ENCODE results near the gene PELI2.

The PELI2 gene

GRCh38 chr14:56099081-56099797 lies 19.0 kb upstream of the PELI2 start:
- no peak overlapping the region for H3K9ac ChIP-seq (ENCODE audit: low read depth, low read length)
- H3K36me3 ChIP-seq (ENCODE audit: insufficient read depth, low read depth, low read length) = no peaks in the 10 kb centered on the region
- H3K27ac ChIP-seq (ENCODE audit: low read length) = no peak overlapping the region
- H3K4me3 ChIP-seq (ENCODE audit: low read length) = no peak overlapping the region
- H3K4me1 ChIP-seq (ENCODE audit: insufficient read depth, low read length) = no peaks in the 10 kb centered on the region
- H3K27me3 ChIP-seq (ENCODE audit: insufficient read depth, low read length) = no peaks in the 10 kb centered on the region
- H3K9me3 ChIP-seq (ENCODE audit: insufficient read depth, low read depth, low read length) = no peaks in the 10 kb centered on the region

DNA sequence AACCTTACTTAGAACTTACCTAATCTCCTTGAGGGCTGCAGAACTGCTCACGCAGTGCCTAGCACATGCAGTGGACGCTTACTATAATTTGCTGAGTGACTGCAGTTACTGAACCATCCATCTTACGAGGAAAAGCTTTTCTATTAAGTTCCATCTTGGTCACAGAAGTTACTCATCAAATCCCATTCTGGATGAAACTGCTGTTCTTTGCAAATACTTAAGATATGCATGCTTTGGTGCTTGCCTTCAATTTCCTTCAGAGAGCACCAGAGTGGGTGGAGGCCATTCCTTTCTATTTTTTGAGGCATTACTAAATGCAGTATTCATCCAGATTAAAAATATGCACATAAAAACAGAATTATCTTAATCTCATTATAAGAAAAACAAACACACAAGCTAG lies 17.7 kb upstream of the PELI2 start:
- H3K27ac ChIP-seq (ENCODE audit: low read length) = no peak overlapping the region
- no peaks in the 10 kb centered on the region for H3K36me3 ChIP-seq (ENCODE audit: insufficient read depth, low read depth, low read length)
- no peak overlapping the region for H3K9ac ChIP-seq (ENCODE audit: low read depth, low read length)
- H3K4me1 ChIP-seq (ENCODE audit: insufficient read depth, low read length) = no peaks in the 10 kb centered on the region
- no peak overlapping the region for H3K4me3 ChIP-seq (ENCODE audit: low read length)
- no peaks in the 10 kb centered on the region for H3K27me3 ChIP-seq (ENCODE audit: insufficient read depth, low read length)
- no peaks in the 10 kb centered on the region for H3K9me3 ChIP-seq (ENCODE audit: insufficient read depth, low read depth, low read length)

- no peaks in the 10 kb centered on the region for H3K4me1 ChIP-seq (ENCODE audit: insufficient read depth, low read length)
- no peaks in the 10 kb centered on the region for H3K36me3 ChIP-seq (ENCODE audit: insufficient read depth, low read depth, low read length)
- no peak overlapping the region for H3K27ac ChIP-seq (ENCODE audit: low read length)
Observed at GRCh38 chr14:56102941-56103340, 15.3 kb upstream of the PELI2 start.

GRCh38 chr14:56107615-56108014 lies 10.6 kb upstream of the PELI2 start:
- Histone ChIP-seq H3K36me3 (ENCODE audit: insufficient read depth, low read depth, low read length) (no peaks in the 10 kb centered on the region), H3K4me1 (ENCODE audit: insufficient read depth, low read length) (no peaks in the 10 kb centered on the region), H3K27me3 (ENCODE audit: insufficient read depth, low read length) (no peaks in the 10 kb centered on the region)

More at GRCh38 chr14:56102941-56103340, 15.3 kb upstream of the PELI2 start:
- Histone ChIP-seq H3K4me3 (ENCODE audit: low read length) (no peak overlapping the region), H3K9me3 (ENCODE audit: insufficient read depth, low read depth, low read length) (no peaks in the 10 kb centered on the region), H3K27me3 (ENCODE audit: insufficient read depth, low read length) (no peaks in the 10 kb centered on the region), H3K9ac (ENCODE audit: low read depth, low read length) (no peak overlapping the region)

DNA sequence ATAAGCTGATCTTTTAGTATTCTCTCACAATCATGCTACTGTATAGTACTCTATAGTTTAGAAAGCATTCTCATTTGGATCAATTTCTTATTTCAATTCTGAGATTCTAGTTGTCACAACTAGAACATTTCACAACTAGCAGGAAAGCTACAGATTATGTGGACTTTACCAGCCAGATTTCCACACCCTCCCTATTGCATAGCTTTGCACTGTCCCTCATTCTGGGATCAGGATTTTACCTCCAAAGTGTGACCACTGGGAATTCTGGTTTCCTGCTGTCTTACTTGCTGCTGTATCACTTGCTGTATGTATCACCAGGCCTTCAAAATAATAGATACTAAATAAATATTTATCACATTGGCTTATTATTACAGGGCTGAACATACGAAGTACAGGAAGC lies 10.2 kb upstream of the PELI2 start:
- H3K9ac ChIP-seq (ENCODE audit: low read depth, low read length) = no peak overlapping the region
- H3K27me3 ChIP-seq (ENCODE audit: insufficient read depth, low read length) = no peaks in the 10 kb centered on the region
- H3K9me3 ChIP-seq (ENCODE audit: insufficient read depth, low read depth, low read length) = no peaks in the 10 kb centered on the region
- H3K4me1 ChIP-seq (ENCODE audit: insufficient read depth, low read length) = no peaks in the 10 kb centered on the region
- no peaks in the 10 kb centered on the region for H3K36me3 ChIP-seq (ENCODE audit: insufficient read depth, low read depth, low read length)
- H3K27ac ChIP-seq (ENCODE audit: low read length) = no peak overlapping the region
- H3K4me3 ChIP-seq (ENCODE audit: low read length) = no peak overlapping the region

More at GRCh38 chr14:56107615-56108014, 10.6 kb upstream of the PELI2 start:
- H3K4me3 ChIP-seq (ENCODE audit: low read length) = no peak overlapping the region
- no peak overlapping the region for H3K9ac ChIP-seq (ENCODE audit: low read depth, low read length)
- H3K27ac ChIP-seq (ENCODE audit: low read length) = no peak overlapping the region
- no peaks in the 10 kb centered on the region for H3K9me3 ChIP-seq (ENCODE audit: insufficient read depth, low read depth, low read length)

GRCh38 chr14:56112781-56113180 lies 5.4 kb upstream of the PELI2 start:
- Histone ChIP-seq H3K4me3 (ENCODE audit: low read length) (no peak overlapping the region), H3K27ac (ENCODE audit: low read length) (no peak overlapping the region), H3K36me3 (ENCODE audit: insufficient read depth, low read depth, low read length) (no peaks in the 10 kb centered on the region), H3K9me3 (ENCODE audit: insufficient read depth, low read depth, low read length) (no peaks in the 10 kb centered on the region), H3K4me1 (ENCODE audit: insufficient read depth, low read length) (peaks cover 6% of the 10 kb centered on the region; the same call in 1 of the 2 replicates), H3K9ac (ENCODE audit: low read depth, low read length) (no peak overlapping the region), H3K27me3 (ENCODE audit: insufficient read depth, low read length) (no peaks in the 10 kb centered on the region)

- no peak overlapping the region for H3K4me3 ChIP-seq (ENCODE audit: low read length)
- peaks cover 10% of the 10 kb centered on the region; the same call in 1 of the 2 replicates for H3K4me1 ChIP-seq (ENCODE audit: insufficient read depth, low read length)
- H3K36me3 ChIP-seq (ENCODE audit: insufficient read depth, low read depth, low read length) = no peaks in the 10 kb centered on the region
- H3K27ac ChIP-seq (ENCODE audit: low read length) = no peak overlapping the region
- H3K9ac ChIP-seq (ENCODE audit: low read depth, low read length) = no peak overlapping the region
- peaks cover 9% of the 10 kb centered on the region for H3K27me3 ChIP-seq (ENCODE audit: insufficient read depth, low read length)
- H3K9me3 ChIP-seq (ENCODE audit: insufficient read depth, low read depth, low read length) = no peaks in the 10 kb centered on the region
Observed at GRCh38 chr14:56115334-56115870, 2.8 kb upstream of the PELI2 start.

- Histone ChIP-seq H3K9me3 (ENCODE audit: insufficient read depth, low read depth, low read length) (no peaks in the 10 kb centered on the region), H3K27me3 (ENCODE audit: insufficient read depth, low read length) (peaks cover 17% of the 10 kb centered on the region), H3K27ac (ENCODE audit: low read length) (no peak overlapping the region), H3K4me3 (ENCODE audit: low read length) (no peak overlapping the region), H3K9ac (ENCODE audit: low read depth, low read length) (no peak overlapping the region), H3K36me3 (ENCODE audit: insufficient read depth, low read depth, low read length) (no peaks in the 10 kb centered on the region), H3K4me1 (ENCODE audit: insufficient read depth, low read length) (peaks cover 13% of the 10 kb centered on the region; the same call in 1 of the 2 replicates)
Observed at GRCh38 chr14:56115976-56116893, 2.0 kb upstream of the PELI2 start.

DNA sequence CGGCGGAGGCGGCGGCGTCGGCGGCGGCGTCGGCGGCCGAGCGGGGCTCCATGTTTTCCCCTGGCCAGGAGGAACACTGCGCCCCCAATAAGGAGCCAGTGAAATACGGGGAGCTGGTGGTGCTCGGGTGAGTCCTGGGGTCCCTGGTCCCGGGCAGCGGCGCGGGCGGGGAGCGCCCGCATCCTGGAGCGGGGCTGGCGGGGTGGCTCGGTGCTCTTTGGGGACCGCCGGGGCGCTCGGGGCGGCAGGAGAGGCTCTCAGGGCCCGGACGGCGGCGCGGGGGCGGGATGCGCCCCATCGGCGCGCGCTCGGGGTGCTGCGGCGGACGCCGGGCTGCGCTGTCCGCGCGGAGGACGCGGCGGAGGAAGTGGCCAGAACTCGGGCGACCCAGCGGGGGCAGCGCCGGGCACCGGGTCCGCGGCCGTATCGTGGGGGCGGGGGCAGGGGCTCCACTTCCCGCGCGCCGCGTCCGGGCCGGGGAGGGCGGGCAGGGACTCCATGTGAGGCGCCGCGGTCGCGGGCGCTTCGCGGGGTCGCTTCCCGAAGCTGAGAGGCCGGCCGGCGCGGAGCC lies 485 bp downstream of the PELI2 start:
- H3K27ac ChIP-seq (ENCODE audit: low read length) = no peak overlapping the region
- no peaks in the 10 kb centered on the region for H3K9me3 ChIP-seq (ENCODE audit: insufficient read depth, low read depth, low read length)

GRCh38 chr14:56119201-56119981 lies 1.2 kb downstream of the PELI2 start:
- Histone ChIP-seq H3K4me1 (ENCODE audit: insufficient read depth, low read length) (peaks cover 13% of the 10 kb centered on the region; the same call in 1 of the 2 replicates), H3K9ac (ENCODE audit: low read depth, low read length) (peak overlapping the region; percentile 63; the same call in 1 of the 2 replicates), H3K9me3 (ENCODE audit: insufficient read depth, low read depth, low read length) (no peaks in the 10 kb centered on the region), H3K27ac (ENCODE audit: low read length) (no peak overlapping the region), H3K27me3 (ENCODE audit: insufficient read depth, low read length) (peaks cover 24% of the 10 kb centered on the region), H3K36me3 (ENCODE audit: insufficient read depth, low read depth, low read length) (no peaks in the 10 kb centered on the region), H3K4me3 (ENCODE audit: low read length) (peak overlapping the region; percentile 82)

More for the DNA sequence above, 485 bp downstream of the PELI2 start:
- Histone ChIP-seq H3K27me3 (ENCODE audit: insufficient read depth, low read length) (peaks cover 24% of the 10 kb centered on the region), H3K4me1 (ENCODE audit: insufficient read depth, low read length) (peaks cover 13% of the 10 kb centered on the region; the same call in 1 of the 2 replicates), H3K36me3 (ENCODE audit: insufficient read depth, low read depth, low read length) (no peaks in the 10 kb centered on the region), H3K4me3 (ENCODE audit: low read length) (peak overlapping the region; percentile 82; the same call in 1 of the 2 replicates), H3K9ac (ENCODE audit: low read depth, low read length) (peak overlapping the region; percentile 63; the same call in 1 of the 2 replicates)
